C4-2B (cell line): Measurements from ENCODE around the gene FNIP2.

ENCODE experiments used
- H3K27ac ChIP-seq: fragments of 450-650 bp; 2 replicates; pipeline ENCODE4 v1.5.1; 2017
- CTCF ChIP-seq: fragments of 450-650 bp; conservative IDR thresholded peaks from 2 replicates; pipeline ENCODE4 v1.5.1; 2017; ENCODE audit warnings: mild to moderate bottlenecking
- ZFX ChIP-seq: fragments of 450-650 bp; IDR thresholded peaks from 2 replicates; pipeline ENCODE4 v1.6.1; 2017

FNIP2 gene

DNA sequence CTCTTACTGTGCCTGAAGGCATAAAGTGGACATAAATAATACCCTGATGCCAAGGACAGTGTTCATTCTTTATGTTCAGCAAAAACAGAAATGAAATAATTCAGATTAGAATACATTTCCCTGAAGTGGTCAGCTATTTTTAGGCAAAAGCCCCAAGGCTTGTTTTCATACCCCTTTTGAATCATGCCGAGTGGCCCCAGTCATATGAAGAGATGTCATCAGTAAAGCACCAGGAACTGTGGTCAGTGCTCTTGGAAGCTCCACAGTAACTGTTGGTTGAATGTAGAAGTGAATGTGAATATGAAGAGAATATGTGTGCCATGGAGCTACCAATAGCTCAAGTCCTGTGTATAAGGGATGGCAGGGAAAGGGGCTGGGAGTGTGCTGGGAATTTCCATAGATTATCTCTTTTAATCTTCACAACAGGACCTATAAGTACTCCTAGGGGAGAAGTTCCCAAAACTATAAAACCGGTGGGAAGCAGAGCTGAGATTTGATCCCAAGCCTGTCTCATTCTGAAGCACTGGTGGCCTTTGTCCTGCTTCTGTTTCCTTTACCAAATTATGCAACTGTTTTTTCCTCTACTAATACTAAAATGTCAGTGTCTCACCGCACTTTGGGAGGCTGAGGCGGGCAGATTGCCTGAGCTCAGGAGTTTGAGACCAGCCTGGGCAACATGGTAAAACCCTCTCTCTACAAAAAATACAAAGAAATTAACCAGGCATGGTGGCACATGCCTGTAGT, 52.6 kb downstream of the FNIP2 start:
- peak overlapping the region; percentile 3; the same call in 1 of the 2 replicates for H3K27ac ChIP-seq
- TF ChIP-seq ZFX = no peak
- TF ChIP-seq CTCF = no peak

- no peak for TF ChIP-seq ZFX
- TF ChIP-seq CTCF = no peak
- no peak overlapping the region; the same call in 1 of the 2 replicates for H3K27ac ChIP-seq
Measured at GRCh38 chr4:158822348-158822747, 53.5 kb downstream of the FNIP2 start.

GRCh38 chr4:158823461-158823873, 54.6 kb downstream of the FNIP2 start:
- TF ChIP-seq CTCF = no peak
- H3K27ac ChIP-seq = peak overlapping the region; percentile 84; the same call in 1 of the 2 replicates

GRCh38 chr4:158824425-158825274, 55.8 kb downstream of the FNIP2 start:
- TF ChIP-seq CTCF = no peak

DNA sequence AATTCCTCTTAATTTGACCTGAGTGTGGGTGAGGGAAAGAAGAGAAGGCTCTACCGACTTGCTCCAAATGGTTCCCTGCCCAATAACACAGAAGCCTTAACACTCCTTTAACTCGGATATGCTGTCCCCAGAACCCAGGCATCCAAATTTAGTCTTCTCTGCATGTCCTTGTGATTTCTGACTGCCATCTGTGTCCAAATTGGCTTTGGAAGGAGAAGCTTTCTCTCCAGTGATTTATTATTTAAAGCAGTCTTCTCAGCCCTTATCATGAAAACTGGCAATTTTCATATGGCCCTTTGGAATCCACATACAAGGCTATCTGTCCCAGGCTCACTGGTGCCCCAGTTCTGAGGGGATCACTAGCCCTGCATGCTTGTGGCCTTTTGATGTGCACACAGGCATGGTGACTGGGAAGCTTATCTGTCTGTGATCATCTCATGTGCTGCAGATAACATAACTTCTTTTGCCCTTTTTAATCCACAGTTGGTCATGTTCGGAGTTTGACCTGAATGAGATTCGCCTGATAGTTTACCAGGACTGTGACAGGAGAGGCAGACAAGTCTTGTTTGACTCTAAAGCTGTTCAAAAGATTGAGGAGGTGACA, 56.7 kb downstream of the FNIP2 start:
- H3K27ac ChIP-seq = peak overlapping the region; percentile 54; the same call in 1 of the 2 replicates

More at GRCh38 chr4:158824425-158825274, 55.8 kb downstream of the FNIP2 start:
- peak overlapping the region; percentile 84 for H3K27ac ChIP-seq

DNA sequence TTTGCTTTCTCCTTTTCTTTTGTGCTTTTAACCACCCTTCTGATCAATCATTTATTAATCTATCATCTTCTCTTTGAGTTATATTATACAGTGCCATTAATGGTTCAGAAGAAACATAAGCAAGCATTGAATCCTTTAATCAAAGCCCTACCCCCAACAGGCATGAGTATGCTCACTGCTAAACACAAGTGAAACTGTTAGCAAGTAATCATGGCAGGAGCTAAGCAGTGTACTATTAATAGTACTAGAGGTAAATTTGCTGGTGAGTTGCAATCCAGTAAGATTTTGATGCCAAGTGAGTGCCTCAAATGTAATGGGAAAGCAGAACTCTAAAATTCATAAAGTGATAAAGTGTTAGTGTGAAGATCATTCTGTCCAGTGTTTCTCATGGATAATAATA, 57.2 kb downstream of the FNIP2 start:
- TF ChIP-seq CTCF = no peak
- TF ChIP-seq ZFX = no peak
- H3K27ac ChIP-seq = peak overlapping the region; percentile 72; the same call in 1 of the 2 replicates

More for the DNA sequence above, 56.7 kb downstream of the FNIP2 start:
- TF ChIP-seq ZFX (no peak), CTCF (no peak)

- TF ChIP-seq CTCF (no peak), ZFX (no peak)
- peak overlapping the region; percentile 72; the same call in 1 of the 2 replicates for H3K27ac ChIP-seq
Measured at GRCh38 chr4:158826882-158827281, 58.1 kb downstream of the FNIP2 start.
